Endodermal cell (in vitro differentiated cells): ENCODE data around the gene KRT40. TPM values are rescaled to one million over a fixed set of nuclear protein-coding genes. Genes with fewer than 3 reads are reported as not detected.

Source experiments
- DNase-seq: peaks from one replicate; pipeline ENCODE4 v3.0.0-alpha.2; 2017
- H3K27ac ChIP-seq: 2 replicates; pipeline ENCODE4 v1.5.1; 2013; ENCODE audit warnings: mild to moderate bottlenecking, low read depth, low read length, moderate library complexity
- H3K27me3 ChIP-seq: 2 replicates; pipeline ENCODE4 v1.6.1; 2013; ENCODE audit warnings: mild to moderate bottlenecking, low read length, moderate library complexity; ENCODE audit not compliant: insufficient read depth, control insufficient read depth, poor library complexity, severe bottlenecking
- H3K36me3 ChIP-seq: 2 replicates; pipeline ENCODE4 v1.7.0; 2013; ENCODE audit warnings: mild to moderate bottlenecking, low read length, moderate library complexity; ENCODE audit not compliant: control insufficient read depth, insufficient read depth
- H3K4me1 ChIP-seq: one replicate; pipeline ENCODE4 v1.7.0; 2013; ENCODE audit warnings: low read length; ENCODE audit not compliant: control insufficient read depth, insufficient read depth
- H3K4me3 ChIP-seq: 2 replicates; pipeline ENCODE4 v1.5.1; 2013; ENCODE audit warnings: mild to moderate bottlenecking, low read length, moderate library complexity
- H3K9ac ChIP-seq: 2 replicates; pipeline ENCODE4 v1.6.1; 2013; ENCODE audit warnings: mild to moderate bottlenecking, low read length, moderate library complexity; ENCODE audit not compliant: poor library complexity, severe bottlenecking; ENCODE audit errors: extremely low read depth
- H3K9me3 ChIP-seq: 2 replicates; pipeline ENCODE4 v1.6.1; 2013; ENCODE audit warnings: mild to moderate bottlenecking, low read length, moderate library complexity; ENCODE audit not compliant: control insufficient read depth
- H3K27ac Mint-ChIP-seq: 2 replicates; pipeline ENCODE4 v1.8.0; 2020; ENCODE audit warnings: mixed read lengths
- H3K27me3 Mint-ChIP-seq: 2 replicates; pipeline ENCODE4 v1.8.0; 2021; ENCODE audit warnings: mild to moderate bottlenecking, mixed read lengths; ENCODE audit not compliant: insufficient read depth
- H3K36me3 Mint-ChIP-seq: 2 replicates; pipeline ENCODE4 v1.8.0; 2020; ENCODE audit warnings: low read depth, mixed read lengths
- H3K4me1 Mint-ChIP-seq: 2 replicates; pipeline ENCODE4 v1.8.0; 2020; ENCODE audit warnings: mixed read lengths
- H3K4me3 Mint-ChIP-seq: 2 replicates; pipeline ENCODE4 v1.8.0; 2020; ENCODE audit warnings: mild to moderate bottlenecking, moderate library complexity, mixed read lengths
- H3K9me3 Mint-ChIP-seq: 2 replicates; pipeline ENCODE4 v1.8.0; 2020; ENCODE audit warnings: mild to moderate bottlenecking, mixed read lengths
- WGBS, 2 experiments: methylation state at CpG; one replicate each; pipeline versions ENCODE4 v1.1.5 to v1.1.7; 2013; ENCODE audit warnings: missing lambda C conversion rate in 2 of 2, mixed read lengths in 1 of 2; ENCODE audit not compliant: insufficient coverage in 1 of 2, insufficient read length in 1 of 2; 5-methylcytosine and 5-hydroxymethylcytosine counted together
- total RNA-seq, 2 donors: library from RNA; stranded (reverse); fragmentation: NEBNext Ultra II Directional in 1 of 2; extraction: Animal tissue kit (Norgen Biotek cat#: 25700) in 1 of 2; gene quantifications; 2 replicates in 1 of 2; 3 replicates in 1 of 2; pipeline ENCODE4 v1.2.1, GENCODE V29; 2021
- TF ChIP-seq, protein P1 (sequence below): fragments of 200-600 bp; sonication (generic); conservative IDR thresholded peaks from 2 replicates; pipeline ENCODE4 v1.5.0; 2021; ENCODE audit warnings: antibody characterized with exemption, mild to moderate bottlenecking

The KRT40 gene
- total RNA-seq, 2 donors from 2014 or later = not detected

DNA sequence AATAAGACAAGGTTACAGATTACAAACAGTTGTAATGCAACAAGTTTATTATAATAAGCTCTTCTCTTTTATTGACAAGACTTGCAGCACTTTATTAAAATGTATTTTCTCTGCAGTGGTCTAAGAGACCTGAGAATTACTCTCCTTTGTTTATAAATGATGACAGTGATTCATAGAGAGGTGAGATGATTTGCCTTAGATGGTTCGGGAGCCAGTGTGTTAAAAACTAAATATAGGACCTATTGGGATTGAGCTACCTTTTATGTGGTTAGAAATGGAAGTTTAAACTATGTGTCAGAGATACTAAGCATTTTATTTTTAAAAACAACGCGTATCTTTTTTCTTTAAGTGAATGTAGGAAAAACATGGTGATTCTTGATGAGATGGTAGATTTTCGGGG lies 12.7 kb upstream of the KRT40 start:
- TF ChIP-seq, protein P1, sequence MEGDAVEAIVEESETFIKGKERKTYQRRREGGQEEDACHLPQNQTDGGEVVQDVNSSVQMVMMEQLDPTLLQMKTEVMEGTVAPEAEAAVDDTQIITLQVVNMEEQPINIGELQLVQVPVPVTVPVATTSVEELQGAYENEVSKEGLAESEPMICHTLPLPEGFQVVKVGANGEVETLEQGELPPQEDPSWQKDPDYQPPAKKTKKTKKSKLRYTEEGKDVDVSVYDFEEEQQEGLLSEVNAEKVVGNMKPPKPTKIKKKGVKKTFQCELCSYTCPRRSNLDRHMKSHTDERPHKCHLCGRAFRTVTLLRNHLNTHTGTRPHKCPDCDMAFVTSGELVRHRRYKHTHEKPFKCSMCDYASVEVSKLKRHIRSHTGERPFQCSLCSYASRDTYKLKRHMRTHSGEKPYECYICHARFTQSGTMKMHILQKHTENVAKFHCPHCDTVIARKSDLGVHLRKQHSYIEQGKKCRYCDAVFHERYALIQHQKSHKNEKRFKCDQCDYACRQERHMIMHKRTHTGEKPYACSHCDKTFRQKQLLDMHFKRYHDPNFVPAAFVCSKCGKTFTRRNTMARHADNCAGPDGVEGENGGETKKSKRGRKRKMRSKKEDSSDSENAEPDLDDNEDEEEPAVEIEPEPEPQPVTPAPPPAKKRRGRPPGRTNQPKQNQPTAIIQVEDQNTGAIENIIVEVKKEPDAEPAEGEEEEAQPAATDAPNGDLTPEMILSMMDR = no peak
- Histone ChIP-seq H3K4me1 (no peaks in the 10 kb centered on the region), H3K4me3 (no peak overlapping the region), H3K27ac (no peak overlapping the region), H3K9ac (no peak overlapping the region), H3K9me3 (no peaks in the 10 kb centered on the region), H3K27me3 (no peaks in the 10 kb centered on the region), H3K36me3 (no peaks in the 10 kb centered on the region)
- Mint-ChIP-seq H3K4me3 (no peak overlapping the region), H3K4me1 (peaks cover 6% of the 10 kb centered on the region), H3K9me3 (no peaks in the 10 kb centered on the region), H3K36me3 (no peaks in the 10 kb centered on the region), H3K27ac (no peak overlapping the region), H3K27me3 (no peaks in the 10 kb centered on the region)
- DNase-seq = no peak
- 93 to 97% methylated on average over 3 of the region's 4 CpGs for WGBS, 2 experiments

DNA sequence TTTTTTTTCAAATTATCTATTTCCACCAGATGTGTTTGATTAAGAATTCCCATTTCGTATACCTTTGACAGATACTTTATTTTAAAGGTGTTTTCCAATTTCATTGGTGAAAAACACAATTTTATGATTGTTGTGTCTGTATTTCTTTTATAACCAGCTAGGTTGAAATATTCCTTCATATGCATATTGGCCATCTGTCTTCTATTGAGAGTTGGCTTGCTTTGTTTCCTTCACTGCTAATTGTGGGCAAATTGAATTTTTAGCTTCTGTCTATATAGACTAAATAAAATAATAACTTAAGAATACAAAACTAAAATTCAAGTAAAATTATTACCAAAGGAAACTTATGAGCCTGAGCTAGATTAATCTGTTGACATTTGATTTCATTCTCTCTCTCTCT lies 11.0 kb upstream of the KRT40 start:
- Histone ChIP-seq H3K27ac (no peak overlapping the region), H3K4me3 (no peak overlapping the region), H3K9ac (no peak overlapping the region), H3K4me1 (no peaks in the 10 kb centered on the region), H3K9me3 (peaks cover 5% of the 10 kb centered on the region), H3K27me3 (no peaks in the 10 kb centered on the region), H3K36me3 (no peaks in the 10 kb centered on the region)
- no peaks in the 10 kb centered on the region for H3K9me3 Mint-ChIP-seq
- DNase-seq = no peak
- no peak overlapping the region for H3K4me3 Mint-ChIP-seq
- TF ChIP-seq, protein P1 = no peak
- H3K27me3 Mint-ChIP-seq = no peaks in the 10 kb centered on the region
- H3K4me1 Mint-ChIP-seq = peaks cover 6% of the 10 kb centered on the region
- 100% methylated on average over 1 of the region's 1 CpG; no CpG with 5 or more reads in 1 of the 2 experiments for WGBS, 2 experiments
- no peaks in the 10 kb centered on the region for H3K36me3 Mint-ChIP-seq
- no peak overlapping the region for H3K27ac Mint-ChIP-seq

DNA sequence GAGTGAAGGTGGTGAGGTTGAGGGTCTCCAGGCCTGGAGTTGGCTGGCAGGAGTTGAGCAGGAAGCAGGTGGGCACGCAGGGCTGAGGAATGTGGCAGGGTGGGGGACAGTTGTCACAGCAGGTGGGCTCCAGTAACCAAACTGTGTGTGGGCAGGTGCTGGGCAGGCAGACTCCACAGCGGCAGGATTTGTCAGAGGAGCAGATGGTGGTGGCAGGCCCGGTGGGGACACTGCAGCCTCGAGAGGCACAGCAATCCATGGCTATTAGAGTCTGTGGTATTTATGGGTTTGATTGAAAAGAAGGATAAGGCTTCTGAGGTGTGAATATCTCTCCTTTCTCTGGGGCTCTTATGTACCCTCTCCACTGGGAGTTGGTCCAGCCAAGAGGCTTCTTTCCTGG lies 9.7 kb upstream of the KRT40 start, which contains the start of gene KRTAP3-3:
Gene KRTAP3-3 (minus strand): TSS at position 326 of the 400 bp plus-strand sequence. CDS start 67 bp downstream, at position 259.
- Mint-ChIP-seq H3K9me3 (no peaks in the 10 kb centered on the region), H3K27ac (no peak within 1 kb of the TSS)
- TF ChIP-seq, protein P1 = no peak

More for the DNA sequence above, 9.7 kb upstream of the KRT40 start, which contains the start of gene KRTAP3-3:
- Mint-ChIP-seq H3K4me1 (peaks cover 6% of the 10 kb centered on the region), H3K36me3 (no peaks in the 10 kb centered on the region), H3K27me3 (no peaks in the 10 kb centered on the region), H3K4me3 (no peak within 1 kb of the TSS)
- no peaks in the 10 kb centered on the region for H3K36me3 ChIP-seq
- peaks cover 5% of the 10 kb centered on the region for H3K9me3 ChIP-seq
- no peak within 1 kb of the TSS for H3K27ac ChIP-seq
- H3K9ac ChIP-seq = no peak within 1 kb of the TSS
- no peaks in the 10 kb centered on the region for H3K27me3 ChIP-seq
- no peak for DNase-seq
- no peaks in the 10 kb centered on the region for H3K4me1 ChIP-seq
- no peak within 1 kb of the TSS for H3K4me3 ChIP-seq
- 95% methylated on average over 4 of the region's 4 CpGs; no CpG with 5 or more reads in 1 of the 2 experiments for WGBS, 2 experiments
